GM12864 (cell line): ENCODE results near the gene CPOX.
"Not testable (repeated sequence)": the region's sequence is repeated elsewhere in the genome, so short reads cannot be mapped to it uniquely, and the experiment has no call there.

ENCODE experiments used
- DNase-seq: peaks from one replicate; pipeline ENCODE4 v3.0.0-alpha.2; 2011; ENCODE audit warnings: low read depth
- H3K4me3 ChIP-seq: 2 replicates; pipeline ENCODE4 v1.5.1; 2011; ENCODE audit warnings: mild to moderate bottlenecking, low read depth, low read length, control low read depth
- TF ChIP-seq, protein P1 (sequence below): IDR thresholded peaks from 2 replicates; pipeline ENCODE4 v1.5.1; 2011; ENCODE audit warnings: low read depth, mild to moderate bottlenecking, moderate library complexity, low read length, control low read depth, inconsistent platforms; ENCODE audit errors: missing control alignments

The CPOX gene

DNA sequence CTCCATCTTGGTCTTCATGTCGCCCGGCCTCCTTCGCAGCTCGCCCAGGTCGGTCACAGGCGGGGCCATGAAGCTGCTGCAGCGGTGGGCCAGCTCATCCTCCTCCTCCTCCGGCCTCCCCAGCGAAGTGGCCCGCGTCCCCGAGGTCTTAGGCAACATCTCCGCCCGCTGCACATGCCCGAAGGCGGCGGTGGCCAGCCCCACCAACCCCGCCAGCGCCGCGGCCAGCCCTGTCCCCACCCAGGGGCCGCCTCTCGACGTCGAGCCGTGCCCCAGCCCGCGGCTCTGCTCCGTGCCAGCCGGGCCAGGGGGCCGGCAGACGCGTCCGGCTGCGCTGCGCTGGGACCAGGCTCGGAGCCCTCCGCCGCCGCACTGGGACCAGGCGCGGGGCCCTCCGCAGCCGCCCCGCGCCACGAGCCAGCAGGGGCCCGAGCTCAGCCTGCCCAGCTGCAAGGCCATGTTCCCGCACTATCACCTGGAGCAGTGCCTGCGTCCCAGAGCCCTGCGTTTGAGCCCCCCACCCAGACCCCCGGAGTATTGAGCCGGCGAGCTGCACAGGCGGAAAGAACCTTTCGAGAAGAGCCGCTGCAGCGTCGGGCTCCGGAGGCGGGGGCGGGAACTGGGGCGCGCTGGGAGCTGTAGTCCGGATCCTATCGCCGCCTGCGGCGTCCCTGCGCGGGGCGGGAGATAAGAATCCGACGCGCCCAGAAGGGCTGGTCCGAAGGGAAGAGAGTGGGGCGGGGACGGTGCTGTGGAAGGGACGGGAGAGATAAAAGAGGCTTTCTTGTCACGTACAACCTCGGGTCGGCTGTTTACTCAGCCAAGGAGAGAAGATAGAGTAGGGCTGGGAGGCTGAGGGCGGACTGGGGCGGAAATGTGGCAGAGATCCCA is at the start of gene CPOX:
TSS of gene CPOX (minus strand) at position 566 of the 891 bp plus-strand sequence. CDS start at position 459, 107 bp downstream.
- TF ChIP-seq, protein P1, sequence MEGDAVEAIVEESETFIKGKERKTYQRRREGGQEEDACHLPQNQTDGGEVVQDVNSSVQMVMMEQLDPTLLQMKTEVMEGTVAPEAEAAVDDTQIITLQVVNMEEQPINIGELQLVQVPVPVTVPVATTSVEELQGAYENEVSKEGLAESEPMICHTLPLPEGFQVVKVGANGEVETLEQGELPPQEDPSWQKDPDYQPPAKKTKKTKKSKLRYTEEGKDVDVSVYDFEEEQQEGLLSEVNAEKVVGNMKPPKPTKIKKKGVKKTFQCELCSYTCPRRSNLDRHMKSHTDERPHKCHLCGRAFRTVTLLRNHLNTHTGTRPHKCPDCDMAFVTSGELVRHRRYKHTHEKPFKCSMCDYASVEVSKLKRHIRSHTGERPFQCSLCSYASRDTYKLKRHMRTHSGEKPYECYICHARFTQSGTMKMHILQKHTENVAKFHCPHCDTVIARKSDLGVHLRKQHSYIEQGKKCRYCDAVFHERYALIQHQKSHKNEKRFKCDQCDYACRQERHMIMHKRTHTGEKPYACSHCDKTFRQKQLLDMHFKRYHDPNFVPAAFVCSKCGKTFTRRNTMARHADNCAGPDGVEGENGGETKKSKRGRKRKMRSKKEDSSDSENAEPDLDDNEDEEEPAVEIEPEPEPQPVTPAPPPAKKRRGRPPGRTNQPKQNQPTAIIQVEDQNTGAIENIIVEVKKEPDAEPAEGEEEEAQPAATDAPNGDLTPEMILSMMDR, result no peak
- H3K4me3 ChIP-seq, result peak within 1 kb of the TSS; percentile 96
- peak; percentile 64 for DNase-seq

DNA sequence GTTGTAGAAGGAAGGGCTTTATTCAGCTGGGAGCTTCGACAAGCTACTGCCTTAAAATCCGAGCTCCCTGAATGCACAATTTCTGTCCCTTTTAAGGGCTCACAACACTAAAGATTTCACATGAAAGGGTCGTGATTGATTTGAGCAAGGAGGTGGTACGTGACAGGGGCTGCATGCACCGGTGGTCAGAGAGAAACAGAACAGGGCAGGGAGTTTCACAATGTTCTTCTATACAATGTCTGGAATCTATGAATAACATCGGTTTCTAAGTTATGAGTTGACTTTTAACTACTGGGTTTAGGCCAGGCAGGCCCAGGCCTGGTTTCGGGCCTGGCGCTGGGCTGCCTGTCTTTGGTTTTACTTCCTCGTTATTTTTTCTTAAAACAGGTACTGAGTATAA is 49.4 kb upstream of the CPOX start:
- H3K4me3 ChIP-seq, DNase-seq: not testable (repeated sequence)

DNA sequence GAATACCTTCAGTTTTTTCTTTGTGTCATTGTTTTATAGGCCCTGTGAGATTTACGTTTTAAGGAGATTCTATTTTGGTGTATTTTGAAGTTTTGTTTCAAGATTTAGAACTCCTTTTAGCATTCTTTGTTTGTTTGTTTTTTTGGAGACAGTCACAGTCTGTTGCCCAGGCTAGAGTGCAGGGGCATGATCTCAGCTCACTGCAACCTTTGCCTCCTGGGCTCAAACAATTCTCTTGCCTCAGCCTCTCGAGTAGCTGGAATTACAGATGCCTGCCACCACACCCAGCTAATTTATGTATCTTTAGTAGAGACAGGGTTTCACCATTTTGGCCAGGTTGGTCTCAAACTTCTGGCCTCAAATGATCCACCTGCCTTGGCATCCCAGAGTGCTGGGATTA is 48.3 kb upstream of the CPOX start:
- not testable (repeated sequence) for H3K4me3 ChIP-seq, DNase-seq

DNA sequence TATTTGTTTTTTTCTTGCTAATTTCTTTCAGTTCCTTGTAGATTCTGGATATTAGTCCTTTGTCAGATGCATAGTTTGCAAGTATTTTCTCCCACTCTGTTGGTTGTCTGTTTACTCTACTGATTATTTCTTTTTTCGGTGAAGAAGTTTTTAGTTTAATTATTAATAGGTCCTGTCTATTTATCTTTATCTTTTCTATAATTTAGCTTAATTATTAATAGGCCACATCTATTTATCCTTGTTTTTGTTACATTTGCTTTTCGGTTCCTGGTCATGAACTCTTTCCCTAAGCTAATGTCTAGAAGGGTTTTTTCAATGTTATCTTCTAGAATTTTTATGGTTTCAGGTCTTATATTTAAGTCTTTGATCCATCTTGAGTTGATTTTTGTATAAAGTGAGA is 45.1 kb upstream of the CPOX start:
- not testable (repeated sequence) for H3K4me3 ChIP-seq, DNase-seq

DNA sequence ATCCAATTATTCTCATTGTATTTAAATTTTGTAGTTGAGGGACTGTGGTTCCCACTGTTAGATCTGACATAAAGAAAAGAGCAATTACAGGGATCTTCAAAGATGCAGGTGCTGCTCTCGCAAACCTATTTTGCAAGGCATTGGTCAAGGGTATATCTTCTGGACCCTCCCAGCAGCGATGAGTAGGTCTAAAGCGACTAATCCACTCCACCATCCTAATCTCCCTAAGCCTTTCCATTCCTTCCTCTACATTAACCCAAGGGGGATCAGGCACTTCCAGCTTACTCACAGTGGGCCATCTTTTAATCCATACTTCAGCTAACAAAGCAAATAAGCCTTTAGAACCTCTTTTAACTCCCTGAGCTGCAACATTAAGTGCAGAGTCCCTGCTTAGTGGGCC is 37.0 kb upstream of the CPOX start:
- TF ChIP-seq, protein P1, result no peak
- DNase-seq, result no peak
- no peak overlapping the region for H3K4me3 ChIP-seq

DNA sequence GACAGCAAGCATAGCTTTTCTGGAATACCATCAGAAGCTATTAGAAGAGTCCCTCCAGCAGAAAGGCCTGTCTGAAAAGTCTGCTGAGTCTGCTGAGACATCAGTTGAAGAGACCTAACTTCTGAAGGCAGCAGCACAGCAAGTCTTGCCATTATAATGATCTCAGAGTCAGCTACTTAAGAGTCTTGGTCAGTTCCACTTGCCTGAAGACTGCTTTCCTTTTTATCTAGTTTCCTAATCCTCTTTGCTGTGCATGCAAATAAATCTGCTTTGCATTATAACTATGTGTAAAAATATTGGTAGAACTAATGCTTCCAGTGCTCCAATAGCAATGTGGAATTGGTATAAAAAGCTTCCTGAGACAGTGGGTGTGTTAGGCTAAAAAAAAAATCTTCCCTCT is 34.9 kb upstream of the CPOX start:
- DNase-seq, result no peak
- H3K4me3 ChIP-seq, result no peak overlapping the region
- TF ChIP-seq, protein P1, result no peak

DNA sequence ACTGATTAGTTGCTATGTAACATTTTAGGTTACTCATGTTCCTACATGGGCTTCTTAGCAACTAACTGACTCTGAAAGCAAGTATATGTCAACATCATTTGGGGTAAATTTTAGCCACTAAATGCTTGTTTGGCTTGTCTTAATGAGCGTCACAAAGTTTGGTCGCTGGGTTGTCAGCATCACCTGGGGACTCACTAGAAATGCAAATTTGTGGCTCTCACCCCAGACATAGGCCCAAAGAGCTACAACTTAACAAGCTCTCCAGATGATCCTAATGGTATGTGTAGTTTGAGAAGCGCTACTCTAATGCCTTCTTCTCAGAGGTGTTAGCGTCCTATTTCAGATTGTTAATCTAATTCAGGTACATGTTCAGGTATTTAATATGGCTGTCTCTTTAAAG is 32.7 kb upstream of the CPOX start:
- no peak overlapping the region for H3K4me3 ChIP-seq
- no peak for DNase-seq
- TF ChIP-seq, protein P1, result no peak

DNA sequence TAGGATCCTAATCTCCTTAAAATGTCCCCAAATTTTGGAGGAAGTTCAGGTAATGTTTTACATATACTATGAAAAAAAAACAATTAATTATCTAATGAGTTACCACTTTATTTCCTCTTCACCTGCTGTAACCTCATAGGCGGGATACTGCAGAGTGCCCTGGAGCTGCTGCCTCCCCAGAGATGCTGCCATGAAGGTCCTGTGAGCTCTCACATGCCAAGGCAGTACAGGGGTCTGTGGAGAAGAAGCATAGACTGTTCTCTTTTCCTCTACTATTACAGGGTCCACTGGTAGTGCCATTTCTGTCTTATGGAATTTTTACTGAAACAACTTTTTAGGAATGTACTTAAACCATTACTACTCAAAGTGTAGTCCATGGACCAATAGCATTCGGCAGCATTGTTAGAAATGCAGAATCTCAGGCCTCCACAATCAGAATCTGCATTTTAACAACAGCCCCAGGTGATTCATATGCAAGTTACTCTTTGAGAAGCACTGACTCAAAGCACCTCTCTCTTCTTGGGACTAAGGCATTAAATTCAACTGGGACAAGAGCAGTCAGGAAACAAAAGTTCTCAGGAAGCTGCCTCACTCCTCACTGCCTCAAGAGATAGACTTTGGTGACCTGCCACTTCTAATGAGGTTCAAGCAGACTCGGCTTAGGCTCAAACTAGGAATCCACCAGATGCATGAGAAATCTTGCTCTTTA is 30.3 kb upstream of the CPOX start:
- TF ChIP-seq, protein P1, result no peak
- no peak overlapping the region for H3K4me3 ChIP-seq
- no peak for DNase-seq
